NCI-H2196 (cell line): ENCODE measurements around the gene LAMB2.

Experiments used
- DNase-seq: peaks from one replicate; lab custom pipeline; 2025; ENCODE audit not compliant: unreplicated experiment; lab: John Stamatoyannopoulos, UW

The LAMB2 gene

DNA sequence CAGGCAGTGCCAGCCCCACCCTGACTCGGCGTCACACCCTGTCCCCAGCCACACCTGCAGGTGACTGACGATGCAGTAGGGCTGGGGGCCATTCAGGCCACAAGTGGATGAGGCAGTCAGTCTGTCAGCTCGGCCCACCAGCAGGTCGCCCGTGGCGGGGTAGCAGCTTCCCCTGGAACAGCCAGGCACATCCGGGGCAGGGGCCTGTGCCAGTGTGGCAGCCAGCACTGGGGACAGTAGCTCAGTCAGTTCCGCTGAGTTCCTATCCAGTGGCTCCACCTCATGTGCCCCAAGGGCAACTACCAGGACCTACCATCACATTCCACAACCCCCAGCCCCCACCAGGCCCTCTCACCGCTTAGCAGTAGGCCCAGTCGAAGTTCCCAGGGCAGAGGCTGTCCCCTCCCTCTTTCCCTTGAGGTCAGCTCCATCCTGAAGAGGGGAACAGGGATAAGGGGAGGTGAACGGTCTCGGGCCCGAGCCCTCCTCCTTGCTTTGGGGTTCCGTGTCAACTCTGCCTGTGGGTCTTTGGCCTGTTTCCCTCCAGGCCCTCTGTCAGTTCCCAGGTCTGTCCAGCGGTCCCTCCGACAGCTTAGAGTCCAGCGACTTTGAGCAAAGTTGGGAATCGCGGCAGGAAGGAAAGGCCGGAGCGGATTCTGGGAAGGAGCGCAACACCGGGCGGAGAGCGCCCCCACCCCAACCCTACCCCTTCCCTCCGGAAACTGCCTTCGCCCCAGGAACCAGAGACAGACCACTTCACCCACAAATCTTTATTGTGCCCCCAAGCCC, at the start of gene LAMB2:
LAMB2 (minus strand) TSS at position 614 of the 789 bp plus-strand sequence; CDS start at position 431, 183 bp downstream.
- DNase-seq: peak; percentile 9

DNA sequence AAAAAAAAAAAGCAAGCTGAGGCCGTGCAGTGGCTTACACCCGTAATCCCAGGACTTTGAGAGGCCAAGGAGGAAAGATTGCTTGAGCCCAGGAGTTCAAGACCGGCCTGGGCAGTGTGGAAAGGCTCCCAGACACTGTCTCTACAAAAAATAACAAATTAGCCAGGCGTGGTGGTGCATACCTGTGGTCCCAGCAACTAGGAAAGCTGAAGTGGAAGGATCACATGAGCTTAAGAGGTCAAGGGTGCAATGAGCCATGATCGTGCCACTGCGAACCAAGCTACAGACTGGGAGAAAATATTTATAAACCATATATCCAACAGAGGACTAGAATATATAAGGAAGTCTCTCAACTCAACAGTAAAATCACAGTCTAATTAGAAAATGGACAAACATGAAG, 48.5 kb upstream of the LAMB2 start:
- DNase-seq: no peak

- DNase-seq: no peak
These were observed 47.3 kb upstream of the LAMB2 start for GRCh38 chr3:49180116-49180515.

DNA sequence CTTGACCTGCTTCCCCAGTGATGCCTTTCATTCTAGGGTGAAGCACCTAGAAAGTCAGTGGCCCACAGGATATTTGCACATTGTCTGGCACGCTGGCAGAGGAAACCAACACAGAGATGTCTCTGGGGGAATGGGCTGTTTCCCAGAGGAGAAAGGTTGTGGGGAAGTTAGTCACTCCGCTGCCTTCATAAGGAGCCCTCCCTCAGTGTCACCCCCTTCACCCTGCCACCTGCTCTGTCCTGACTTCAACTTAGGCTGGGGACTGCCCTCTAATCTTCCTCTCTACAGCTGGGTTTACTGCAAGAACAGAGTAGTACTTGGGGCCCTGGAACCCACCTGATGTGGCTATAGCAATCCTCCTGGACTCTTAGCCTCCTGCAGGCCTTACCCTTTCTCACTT, 44.2 kb upstream of the LAMB2 start:
- no peak for DNase-seq

GRCh38 chr3:49175530-49175929, 42.7 kb upstream of the LAMB2 start:
- no peak for DNase-seq

- DNase-seq: no peak
These were observed 41.6 kb upstream of the LAMB2 start for GRCh38 chr3:49174397-49174985.

DNA sequence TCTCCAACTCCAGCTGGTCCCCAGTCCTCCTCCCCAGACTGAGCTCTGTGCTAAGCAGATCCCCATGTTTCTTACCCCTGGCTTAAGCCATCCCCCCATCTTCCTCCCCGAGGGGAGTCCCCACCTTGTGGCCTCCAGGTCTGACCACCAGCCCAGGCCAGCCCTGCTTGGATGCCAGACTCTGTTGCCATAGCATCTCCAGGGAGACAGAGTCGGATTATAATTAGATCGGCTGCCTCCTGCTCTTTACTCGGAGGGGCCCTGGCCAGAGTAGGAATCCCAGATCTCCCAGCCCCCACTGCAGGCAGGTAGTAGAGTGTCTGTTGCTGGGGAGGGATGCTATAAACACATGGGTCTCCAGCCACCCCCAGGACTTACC, 40.9 kb upstream of the LAMB2 start:
- DNase-seq: no peak

DNA sequence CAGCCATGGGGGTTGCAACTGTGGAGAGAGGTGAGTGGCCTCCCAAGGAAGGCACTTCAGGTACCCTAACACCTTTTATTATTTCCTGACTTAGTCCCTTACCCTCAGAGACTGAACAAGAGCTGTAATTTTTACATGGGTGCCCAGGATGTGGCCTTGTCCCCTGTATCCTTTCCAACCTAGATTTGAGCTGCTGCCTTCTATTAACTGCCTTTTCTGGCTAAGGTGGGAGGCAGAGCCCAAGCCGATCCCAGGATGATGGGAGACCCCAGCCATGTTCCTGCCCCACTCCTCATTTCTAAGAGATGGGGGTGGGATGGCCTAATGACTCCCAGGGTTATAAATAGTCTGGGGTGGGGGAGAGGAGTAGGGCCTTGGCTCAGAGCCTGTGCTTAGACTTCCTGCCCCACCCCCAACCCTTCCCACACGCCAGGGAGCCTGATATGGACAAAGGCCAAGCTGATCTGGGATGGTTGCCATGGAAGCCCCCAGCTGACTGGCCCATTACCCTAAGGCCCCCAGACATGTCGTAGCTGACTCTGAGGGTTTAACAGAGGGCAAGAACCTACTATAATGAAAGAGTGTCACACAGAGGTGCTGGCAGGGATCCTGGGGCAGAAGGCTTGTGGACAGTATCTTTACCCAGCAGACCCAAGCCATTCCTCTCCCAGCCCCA, 40.4 kb upstream of the LAMB2 start:
- DNase-seq: peak; percentile 16

- DNase-seq: no peak
These were observed 39.7 kb upstream of the LAMB2 start for GRCh38 chr3:49172551-49173041.

- no peak for DNase-seq
These were observed 39.1 kb upstream of the LAMB2 start for GRCh38 chr3:49171775-49172500.

GRCh38 chr3:49171119-49171774, 38.4 kb upstream of the LAMB2 start, which contains the start of gene KLHDC8B:
TSS of gene KLHDC8B (plus strand) at chr3:49171598. CDS start at chr3:49172770, 1,172 bp downstream.
- DNase-seq: peak; percentile 58

- no peak for DNase-seq
These were observed 37.9 kb upstream of the LAMB2 start for GRCh38 chr3:49170744-49171118.

DNA sequence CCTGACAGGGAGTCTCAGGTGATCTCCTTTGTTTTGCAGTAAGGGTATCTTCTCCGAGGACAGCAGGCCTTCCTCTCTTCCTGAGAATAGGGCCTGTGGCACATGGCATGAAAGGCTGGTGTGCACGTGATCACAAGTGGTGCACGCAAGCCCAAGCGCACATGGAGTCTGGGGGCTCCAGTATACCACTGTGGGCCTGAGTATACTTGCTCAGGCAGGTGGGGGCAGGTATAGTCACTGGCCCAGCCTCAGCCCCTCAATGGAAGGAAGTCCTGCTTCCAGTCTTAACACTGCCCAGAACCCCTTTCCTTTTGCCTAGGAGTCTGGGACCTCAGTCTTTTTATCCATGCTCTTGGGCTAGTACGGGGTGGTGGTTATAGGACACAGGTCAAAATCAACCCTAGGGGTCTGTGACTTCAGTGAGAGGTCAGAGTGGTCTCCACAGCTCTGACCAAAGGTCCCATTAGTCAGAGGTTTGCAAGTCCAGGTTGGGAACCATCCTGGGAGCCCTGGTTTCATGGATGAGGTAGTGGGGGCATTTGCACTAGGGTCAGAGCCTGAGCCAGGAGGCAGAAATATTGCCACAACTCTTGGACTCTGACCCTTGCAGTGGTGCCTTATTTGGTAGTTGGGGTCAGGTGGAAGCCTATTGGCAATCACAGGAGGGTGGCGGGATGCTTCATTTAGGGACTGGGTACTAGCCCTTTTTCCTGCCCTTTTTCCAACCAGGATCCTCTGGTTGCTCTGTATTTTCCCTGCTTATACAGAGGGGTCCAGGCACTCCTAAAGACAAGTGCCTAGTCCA, 34.1 kb upstream of the LAMB2 start:
- no peak for DNase-seq

DNA sequence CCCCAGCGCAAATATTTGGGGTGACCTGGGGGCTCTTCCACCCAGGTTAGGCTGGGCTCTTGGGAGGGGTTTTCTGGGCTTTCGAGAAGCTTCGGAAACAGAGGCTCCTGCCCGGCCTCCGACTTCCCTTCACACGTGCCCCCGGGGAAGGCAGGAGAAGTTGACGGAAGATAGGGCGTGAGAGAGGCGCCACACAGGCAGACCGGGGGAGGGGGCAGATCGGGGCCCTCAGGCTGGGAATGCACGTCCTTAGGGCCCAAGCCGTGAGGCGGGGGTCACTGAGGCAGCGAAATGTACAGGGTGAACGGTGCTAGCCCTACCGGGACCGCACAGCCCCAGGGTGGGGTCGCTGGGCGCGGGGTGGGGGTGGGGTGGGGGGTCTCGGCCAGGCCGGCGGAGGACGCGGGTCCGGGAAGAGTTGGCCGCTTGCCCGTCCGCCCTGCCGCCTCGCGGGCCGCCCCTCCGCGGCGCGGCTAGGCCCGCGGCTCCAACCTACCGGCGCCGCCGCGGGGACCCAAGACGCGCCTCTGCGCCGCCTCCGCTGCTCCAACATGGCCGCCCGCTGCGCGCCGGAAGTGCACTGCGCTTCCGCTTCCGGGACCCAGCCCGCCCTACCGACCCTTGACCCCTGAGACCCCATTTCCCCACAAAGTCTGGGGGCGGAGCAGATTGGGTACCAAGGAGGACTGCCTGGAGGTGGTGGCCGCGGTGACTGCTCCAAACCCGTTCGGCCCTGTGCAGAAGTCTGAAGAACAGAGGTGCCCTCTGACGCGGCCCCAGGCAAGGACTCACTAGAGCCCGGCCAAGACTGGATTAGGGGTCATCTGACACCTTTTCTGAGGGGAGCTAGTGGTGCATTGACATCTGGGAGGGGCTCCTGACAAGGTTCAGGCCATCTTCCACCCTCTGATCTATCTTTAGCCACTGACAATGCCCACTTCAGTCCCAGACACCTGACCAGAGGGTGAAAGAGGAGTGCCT, 33.2 kb upstream of the LAMB2 start, which contains the start of gene CCDC71:
CCDC71 (minus strand) TSS at position 561 of the 981 bp plus-strand sequence. CDS start 2,123 bp downstream, outside the sequence.
- DNase-seq: peak; percentile 31

DNA sequence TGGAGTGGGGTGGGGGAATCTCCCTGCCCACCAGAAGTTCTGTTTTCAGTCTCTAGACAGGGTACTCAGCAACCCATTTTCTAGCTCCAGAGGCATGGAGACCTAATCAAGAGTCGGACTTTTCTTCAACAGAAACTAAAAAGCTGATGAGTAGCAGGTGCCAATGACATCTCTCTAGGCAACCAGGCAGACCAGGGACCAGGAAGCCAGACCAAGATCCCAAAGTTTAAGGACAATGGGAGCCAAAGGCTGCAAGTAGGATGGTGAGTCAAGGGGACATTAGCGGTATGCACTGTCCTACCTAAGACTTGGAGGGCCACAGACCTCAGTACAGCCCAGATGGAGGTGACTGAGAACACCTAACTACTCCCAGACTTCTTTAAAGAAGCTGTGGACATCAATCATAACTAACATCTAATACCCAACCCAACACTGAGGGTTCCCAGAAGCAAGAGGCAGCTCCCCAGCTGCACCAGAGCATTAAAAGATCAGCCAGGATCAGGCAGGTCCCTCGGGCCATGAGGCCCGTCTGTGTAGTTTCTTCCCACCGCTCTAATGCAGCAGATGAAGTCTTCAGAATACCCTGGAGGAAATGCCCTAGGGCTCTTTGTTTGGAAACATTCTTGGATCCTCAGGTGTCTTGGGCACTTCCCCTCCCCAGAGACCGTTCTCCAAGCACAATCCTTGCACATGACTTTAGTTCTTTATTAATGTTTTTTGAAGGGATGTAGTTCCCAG, 32.3 kb upstream of the LAMB2 start:
- DNase-seq: no peak

DNA sequence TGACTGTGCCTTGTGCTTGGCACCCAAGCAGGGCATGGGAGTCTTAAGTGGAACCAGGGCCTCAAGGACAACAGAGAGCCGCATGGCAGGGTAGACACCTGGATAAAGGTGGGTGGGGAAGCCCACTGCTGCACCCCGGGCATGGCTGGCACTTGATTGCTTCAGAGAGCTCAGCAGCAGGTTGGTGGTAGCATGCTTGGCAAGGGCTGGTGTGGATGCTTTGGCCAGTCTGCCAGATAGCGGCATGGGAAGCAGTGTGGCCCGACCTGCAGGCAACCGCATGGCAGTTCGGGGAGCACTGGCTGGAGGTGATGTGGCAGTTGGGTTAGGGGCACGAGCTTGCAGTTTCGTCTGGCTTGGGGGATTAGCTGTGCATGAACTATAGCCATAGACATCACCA, 30.8 kb upstream of the LAMB2 start:
- DNase-seq: no peak

DNA sequence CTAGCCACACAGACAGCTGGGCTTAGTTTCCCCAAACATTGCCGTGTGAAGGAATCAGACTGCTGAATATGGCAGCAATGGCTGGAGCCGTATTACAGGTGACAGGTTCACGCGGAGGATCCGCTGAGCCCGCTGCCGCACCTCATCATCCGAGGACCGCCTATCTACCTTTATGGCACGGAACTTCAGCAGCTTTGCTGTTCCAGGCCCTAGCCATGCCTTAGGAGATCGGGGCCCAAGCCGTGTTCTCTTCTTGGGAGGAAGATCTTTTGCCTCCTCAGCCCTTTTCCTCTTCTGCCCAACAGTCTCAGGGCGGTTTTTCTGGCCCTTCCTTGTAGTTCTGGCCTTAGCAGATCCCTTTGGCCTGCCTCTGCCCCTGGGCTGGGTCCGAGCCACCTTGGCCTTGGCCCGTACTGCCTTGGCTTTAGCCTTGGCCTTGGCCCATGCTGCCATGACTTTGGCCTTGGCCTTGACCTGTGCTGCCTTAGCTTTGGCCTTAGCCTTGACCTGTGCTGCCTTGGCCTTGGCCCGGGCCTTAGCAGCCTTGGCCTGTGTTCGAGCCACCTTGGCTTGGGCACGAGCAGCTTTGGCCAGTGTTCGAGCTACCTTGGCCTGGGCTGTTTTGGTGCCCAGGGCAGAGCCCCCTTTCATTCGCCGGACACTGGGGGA, 30.0 kb upstream of the LAMB2 start:
- DNase-seq: no peak
